ENCODE results near the gene CASKIN2. TPM values are rescaled to one million over a fixed set of nuclear protein-coding genes. Genes with fewer than 3 reads are reported as not detected.

Gene CASKIN2
- total and polyA plus RNA-seq, 10 of the 15 experiments (the other 5 are each of a cell fraction or from before 2014, with no cell fraction given), result 0.02 to 2.7 (median 0.44) TPM; not detected in 1

DNA sequence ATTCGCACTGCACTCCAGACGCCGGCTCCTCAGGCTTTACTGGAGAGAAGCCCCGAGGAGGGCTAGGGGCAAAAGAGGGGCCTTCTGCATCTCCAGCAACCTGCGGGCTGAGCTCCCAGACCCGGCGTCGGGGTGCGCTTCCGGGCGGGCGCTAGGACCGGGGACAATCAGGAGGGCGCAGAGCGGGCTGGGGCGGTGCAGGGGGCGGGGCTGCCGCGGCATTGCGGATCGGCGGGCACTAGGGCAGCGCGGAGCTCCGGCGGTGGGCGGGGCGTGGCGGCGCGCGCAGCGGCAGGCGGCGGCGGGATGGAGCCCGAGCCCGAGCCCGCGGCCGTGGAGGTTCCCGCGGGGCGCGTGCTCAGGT is 900 bp upstream of the CASKIN2 start, which contains the start of gene TSEN54 (continued):
- TF ChIP-seq, protein P1, sequence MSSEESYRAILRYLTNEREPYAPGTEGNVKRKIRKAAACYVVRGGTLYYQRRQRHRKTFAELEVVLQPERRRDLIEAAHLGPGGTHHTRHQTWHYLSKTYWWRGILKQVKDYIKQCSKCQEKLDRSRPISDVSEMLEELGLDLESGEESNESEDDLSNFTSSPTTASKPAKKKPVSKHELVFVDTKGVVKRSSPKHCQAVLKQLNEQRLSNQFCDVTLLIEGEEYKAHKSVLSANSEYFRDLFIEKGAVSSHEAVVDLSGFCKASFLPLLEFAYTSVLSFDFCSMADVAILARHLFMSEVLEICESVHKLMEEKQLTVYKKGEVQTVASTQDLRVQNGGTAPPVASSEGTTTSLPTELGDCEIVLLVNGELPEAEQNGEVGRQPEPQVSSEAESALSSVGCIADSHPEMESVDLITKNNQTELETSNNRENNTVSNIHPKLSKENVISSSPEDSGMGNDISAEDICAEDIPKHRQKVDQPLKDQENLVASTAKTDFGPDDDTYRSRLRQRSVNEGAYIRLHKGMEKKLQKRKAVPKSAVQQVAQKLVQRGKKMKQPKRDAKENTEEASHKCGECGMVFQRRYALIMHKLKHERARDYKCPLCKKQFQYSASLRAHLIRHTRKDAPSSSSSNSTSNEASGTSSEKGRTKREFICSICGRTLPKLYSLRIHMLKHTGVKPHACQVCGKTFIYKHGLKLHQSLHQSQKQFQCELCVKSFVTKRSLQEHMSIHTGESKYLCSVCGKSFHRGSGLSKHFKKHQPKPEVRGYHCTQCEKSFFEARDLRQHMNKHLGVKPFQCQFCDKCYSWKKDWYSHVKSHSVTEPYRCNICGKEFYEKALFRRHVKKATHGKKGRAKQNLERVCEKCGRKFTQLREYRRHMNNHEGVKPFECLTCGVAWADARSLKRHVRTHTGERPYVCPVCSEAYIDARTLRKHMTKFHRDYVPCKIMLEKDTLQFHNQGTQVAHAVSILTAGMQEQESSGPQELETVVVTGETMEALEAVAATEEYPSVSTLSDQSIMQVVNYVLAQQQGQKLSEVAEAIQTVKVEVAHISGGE (CRISPR knock-in tag; IDR thresholded peaks at IDR 0.05), result no peak
- TF ChIP-seq EGR1 (IDR thresholded peaks at IDR 0.05; ENCODE audit: borderline replicate concordance in 1 of 2, low read depth in 2 of 2, low read length in 2 of 2) (peak in 1 of 2 experiments; percentile 87; a peak in 2 of 3 replicates), JUND (IDR thresholded peaks at IDR 0.05; ENCODE audit: low read depth, low read length) (peak; percentile 41; the same call in 1 of the 2 replicates), CBX3 (IDR thresholded peaks at IDR 0.05; ENCODE audit: borderline replicate concordance, low read depth) (no peak), MYC (IDR thresholded peaks at IDR 0.05; ENCODE audit: insufficient read depth, insufficient read length, insufficient replicate concordance, low read length, severe bottlenecking) (no peak), NR2C1 (IDR thresholded peaks at IDR 0.05) (peak; percentile 55; the same call in 1 of the 2 replicates), RELA (IDR thresholded peaks at IDR 0.05; ENCODE audit: borderline replicate concordance, partially characterized antibody) (no peak), BHLHE40 (IDR thresholded peaks at IDR 0.05; ENCODE audit: borderline replicate concordance in 1 of 2, low read depth in 2 of 2, low read length in 1 of 2) (peak in 1 of 2 experiments; percentile 81; a peak in 3 of 4 replicates), ZSCAN29 (IDR thresholded peaks at IDR 0.05) (peak; percentile 67; the same call in 1 of the 2 replicates), HCFC1 (IDR thresholded peaks at IDR 0.05; ENCODE audit: low read length) (peak; percentile 51; the same call in 1 of the 2 replicates), TCF7 (IDR thresholded peaks at IDR 0.05; ENCODE audit: borderline replicate concordance) (no peak)
- TF ChIP-seq, protein P2, sequence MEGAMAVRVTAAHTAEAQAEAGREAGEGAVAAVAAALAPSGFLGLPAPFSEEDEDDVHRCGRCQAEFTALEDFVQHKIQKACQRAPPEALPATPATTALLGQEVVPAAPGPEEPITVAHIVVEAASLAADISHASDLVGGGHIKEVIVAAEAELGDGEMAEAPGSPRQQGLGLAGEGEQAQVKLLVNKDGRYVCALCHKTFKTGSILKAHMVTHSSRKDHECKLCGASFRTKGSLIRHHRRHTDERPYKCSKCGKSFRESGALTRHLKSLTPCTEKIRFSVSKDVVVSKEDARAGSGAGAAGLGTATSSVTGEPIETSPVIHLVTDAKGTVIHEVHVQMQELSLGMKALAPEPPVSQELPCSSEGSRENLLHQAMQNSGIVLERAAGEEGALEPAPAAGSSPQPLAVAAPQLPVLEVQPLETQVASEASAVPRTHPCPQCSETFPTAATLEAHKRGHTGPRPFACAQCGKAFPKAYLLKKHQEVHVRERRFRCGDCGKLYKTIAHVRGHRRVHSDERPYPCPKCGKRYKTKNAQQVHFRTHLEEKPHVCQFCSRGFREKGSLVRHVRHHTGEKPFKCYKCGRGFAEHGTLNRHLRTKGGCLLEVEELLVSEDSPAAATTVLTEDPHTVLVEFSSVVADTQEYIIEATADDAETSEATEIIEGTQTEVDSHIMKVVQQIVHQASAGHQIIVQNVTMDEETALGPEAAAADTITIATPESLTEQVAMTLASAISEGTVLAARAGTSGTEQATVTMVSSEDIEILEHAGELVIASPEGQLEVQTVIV (IDR thresholded peaks at IDR 0.05; ENCODE audit: borderline replicate concordance, partially characterized antibody), result peak; percentile 86
- TF ChIP-seq, protein P3, sequence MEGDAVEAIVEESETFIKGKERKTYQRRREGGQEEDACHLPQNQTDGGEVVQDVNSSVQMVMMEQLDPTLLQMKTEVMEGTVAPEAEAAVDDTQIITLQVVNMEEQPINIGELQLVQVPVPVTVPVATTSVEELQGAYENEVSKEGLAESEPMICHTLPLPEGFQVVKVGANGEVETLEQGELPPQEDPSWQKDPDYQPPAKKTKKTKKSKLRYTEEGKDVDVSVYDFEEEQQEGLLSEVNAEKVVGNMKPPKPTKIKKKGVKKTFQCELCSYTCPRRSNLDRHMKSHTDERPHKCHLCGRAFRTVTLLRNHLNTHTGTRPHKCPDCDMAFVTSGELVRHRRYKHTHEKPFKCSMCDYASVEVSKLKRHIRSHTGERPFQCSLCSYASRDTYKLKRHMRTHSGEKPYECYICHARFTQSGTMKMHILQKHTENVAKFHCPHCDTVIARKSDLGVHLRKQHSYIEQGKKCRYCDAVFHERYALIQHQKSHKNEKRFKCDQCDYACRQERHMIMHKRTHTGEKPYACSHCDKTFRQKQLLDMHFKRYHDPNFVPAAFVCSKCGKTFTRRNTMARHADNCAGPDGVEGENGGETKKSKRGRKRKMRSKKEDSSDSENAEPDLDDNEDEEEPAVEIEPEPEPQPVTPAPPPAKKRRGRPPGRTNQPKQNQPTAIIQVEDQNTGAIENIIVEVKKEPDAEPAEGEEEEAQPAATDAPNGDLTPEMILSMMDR (IDR thresholded peaks at IDR 0.05 in 2 of 3, conservative IDR thresholded peaks at IDR 0.05 in 1 of 3; ENCODE audit: control insufficient read depth in 2 of 3, extremely low read depth in 1 of 3, insufficient read depth in 1 of 3, low read depth in 3 of 3, low read length in 3 of 3), result 0 out of 6 replicates have a peak, but pooled peaks of 1 of the 3 experiments have one; percentile 3
- TF ChIP-seq, protein P4, sequence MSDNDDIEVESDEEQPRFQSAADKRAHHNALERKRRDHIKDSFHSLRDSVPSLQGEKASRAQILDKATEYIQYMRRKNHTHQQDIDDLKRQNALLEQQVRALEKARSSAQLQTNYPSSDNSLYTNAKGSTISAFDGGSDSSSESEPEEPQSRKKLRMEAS (IDR thresholded peaks at IDR 0.05; ENCODE audit: low read depth, low read length), result peak; percentile 30; the same call in 1 of the 2 replicates
- TF ChIP-seq, protein P5, sequence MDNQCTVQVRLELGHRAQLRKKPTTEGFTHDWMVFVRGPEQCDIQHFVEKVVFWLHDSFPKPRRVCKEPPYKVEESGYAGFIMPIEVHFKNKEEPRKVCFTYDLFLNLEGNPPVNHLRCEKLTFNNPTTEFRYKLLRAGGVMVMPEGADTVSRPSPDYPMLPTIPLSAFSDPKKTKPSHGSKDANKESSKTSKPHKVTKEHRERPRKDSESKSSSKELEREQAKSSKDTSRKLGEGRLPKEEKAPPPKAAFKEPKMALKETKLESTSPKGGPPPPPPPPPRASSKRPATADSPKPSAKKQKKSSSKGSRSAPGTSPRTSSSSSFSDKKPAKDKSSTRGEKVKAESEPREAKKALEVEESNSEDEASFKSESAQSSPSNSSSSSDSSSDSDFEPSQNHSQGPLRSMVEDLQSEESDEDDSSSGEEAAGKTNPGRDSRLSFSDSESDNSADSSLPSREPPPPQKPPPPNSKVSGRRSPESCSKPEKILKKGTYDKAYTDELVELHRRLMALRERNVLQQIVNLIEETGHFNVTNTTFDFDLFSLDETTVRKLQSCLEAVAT (IDR thresholded peaks at IDR 0.05), result peak; percentile 66; the same call in 1 of the 2 replicates

Measured in GM12878 (cell line).